ENCODE measurements around the gene FUCA2. TPM values are rescaled to one million over a fixed set of nuclear protein-coding genes. Genes with fewer than 3 reads are reported as not detected.

Gene FUCA2
- total and polyA plus RNA-seq, 11 donors: 18.0 to 68.6 (median 34.8) TPM

DNA sequence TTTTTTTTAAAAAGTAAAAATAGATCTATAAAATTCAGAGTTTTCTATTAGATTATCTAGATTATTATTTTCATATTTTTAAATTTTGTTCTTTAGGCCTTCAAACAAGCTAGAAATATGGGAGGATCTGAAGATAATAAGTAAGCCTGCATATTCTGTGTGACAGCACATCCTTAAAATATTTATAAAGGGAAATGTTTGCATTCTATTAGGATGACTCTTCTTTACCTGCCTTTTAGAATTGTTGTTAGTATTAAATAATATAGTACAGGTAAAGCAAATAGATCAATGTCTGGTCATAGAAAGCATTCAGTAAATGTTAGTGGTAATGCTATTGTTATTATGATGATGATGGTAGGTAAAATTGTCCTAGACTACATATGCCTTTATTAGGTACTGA lies 43.5 kb downstream of the FUCA2 start:
- intact Hi-C loops (cut with DNase I): no loop called here
- H3K27ac ChIP-seq: no peak overlapping the region
- no peaks in the 10 kb centered on the region for H3K27me3 ChIP-seq
- DNase-seq (no peak), ATAC-seq (no peak)
- H3K4me1 ChIP-seq: no peaks in the 10 kb centered on the region
- TF ChIP-seq CTCF (IDR thresholded peaks at IDR 0.05) (no peak), POLR2A (IDR thresholded peaks at IDR 0.05) (no peak)
- no peak overlapping the region for H3K4me3 ChIP-seq
- peaks cover 0 to 60% (median 23%) of the 10 kb centered on the region in 9 donors for H3K36me3 ChIP-seq
- H3K9me3 ChIP-seq: no peaks in the 10 kb centered on the region

DNA sequence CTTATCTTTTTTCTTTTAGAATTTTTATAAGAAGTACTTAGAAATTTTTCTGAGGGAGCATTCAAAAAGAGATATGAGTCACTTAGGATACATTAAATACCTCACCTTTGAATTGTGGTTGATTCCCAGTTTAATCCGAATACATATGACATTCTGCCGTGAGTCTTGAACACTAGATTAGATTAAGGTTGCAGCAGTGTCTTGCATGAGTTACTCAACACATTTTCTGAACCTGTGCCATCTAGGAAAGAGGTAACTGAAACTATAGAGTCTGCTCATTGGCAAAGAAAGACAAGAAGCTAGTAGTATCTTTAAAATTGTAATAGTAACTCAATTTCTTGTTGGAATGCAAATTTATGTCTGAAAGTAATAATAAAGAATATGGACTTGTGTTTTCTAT lies 46.0 kb downstream of the FUCA2 start:
- H3K9me3 ChIP-seq: no peaks in the 10 kb centered on the region
- no peak for TF ChIP-seq CTCF (IDR thresholded peaks at IDR 0.05)
- WGBS, 4 donors: 59 to 65% (median 63%) methylated on average over 2 of the region's 2 CpGs
- H3K27me3 ChIP-seq: no peaks in the 10 kb centered on the region
- peaks cover 0 to 61% (median 26%) of the 10 kb centered on the region in 9 donors for H3K36me3 ChIP-seq
- DNase-seq (no peak), ATAC-seq (no peak)
- H3K4me1 ChIP-seq: no peaks in the 10 kb centered on the region
- H3K4me3 ChIP-seq: no peak overlapping the region
- H3K27ac ChIP-seq: no peak overlapping the region
- intact Hi-C loops (cut with DNase I): no loop called here

DNA sequence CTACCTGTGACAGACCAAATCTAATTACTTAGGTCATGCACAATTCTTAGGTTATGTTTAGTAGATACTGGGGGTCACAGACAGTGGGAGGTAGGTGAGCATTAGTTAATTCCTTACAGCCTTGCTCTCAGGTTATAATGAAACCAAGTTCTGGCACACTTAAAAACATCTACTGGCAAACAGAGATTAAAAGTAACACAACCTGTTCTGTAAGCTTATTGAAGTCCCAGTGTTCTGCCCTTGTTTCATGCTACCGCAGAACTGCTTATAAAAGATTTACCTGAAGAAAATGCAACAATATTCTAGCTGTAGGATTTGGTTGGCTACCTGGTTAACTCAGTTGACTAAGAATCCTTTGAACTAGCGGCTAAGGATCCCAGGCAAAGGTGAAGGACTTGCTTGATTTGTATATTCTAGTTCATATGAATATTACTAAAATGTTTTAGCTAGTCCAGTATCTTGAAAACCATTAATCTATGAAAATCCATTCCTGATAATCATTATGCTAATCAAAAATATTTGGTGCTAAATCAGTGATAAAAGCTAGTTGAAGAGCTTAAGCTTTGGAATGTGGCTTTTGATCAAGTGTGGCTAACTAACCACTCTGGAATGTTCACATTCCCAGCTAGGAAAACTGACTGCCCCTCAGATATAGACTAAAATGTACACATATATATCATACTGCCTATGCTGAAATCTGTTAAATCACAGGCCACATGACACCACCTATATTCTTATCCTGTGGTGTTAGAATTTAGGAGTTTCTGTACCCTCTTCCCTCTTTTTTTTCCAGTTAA lies 53.8 kb downstream of the FUCA2 start:
- DNase-seq (no peak), ATAC-seq (no peak)
- Histone ChIP-seq H3K27ac (no peak overlapping the region), H3K4me1 (peaks cover 0 to 6% (median 0%) of the 10 kb centered on the region in 12 donors), H3K27me3 (no peaks in the 10 kb centered on the region), H3K36me3 (peaks cover 0 to 49% (median 23%) of the 10 kb centered on the region in 9 donors), H3K4me3 (no peak overlapping the region), H3K9me3 (no peaks in the 10 kb centered on the region)
- TF ChIP-seq CTCF (IDR thresholded peaks at IDR 0.05): no peak
- no peak for TF ChIP-seq POLR2A (IDR thresholded peaks at IDR 0.05)
- 93 to 99% (median 95%) methylated on average over 2 of the region's 2 CpGs for WGBS, 4 donors
- intact Hi-C loops (cut with DNase I): no loop called here

DNA sequence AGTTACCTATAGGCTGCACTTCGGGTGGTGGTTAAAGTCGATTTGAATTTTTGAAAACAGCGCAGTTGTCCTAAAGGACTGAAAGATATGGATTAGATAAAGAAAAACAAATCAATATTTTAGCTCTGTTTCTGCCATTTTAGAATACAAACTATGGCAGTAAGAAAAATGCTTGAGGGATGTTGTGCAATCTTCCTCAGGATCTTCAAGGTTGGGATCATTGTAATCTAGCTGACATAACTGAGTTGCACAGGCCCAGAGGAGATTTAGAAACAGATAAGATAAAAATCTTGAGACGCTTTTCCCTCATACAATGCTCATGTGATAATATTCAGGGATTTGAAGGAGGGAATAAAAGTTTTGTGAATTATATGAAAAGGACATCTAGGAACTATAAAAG lies 60.0 kb downstream of the FUCA2 start:
- H3K4me1 ChIP-seq: peaks cover 3 to 24% (median 18%) of the 10 kb centered on the region in 12 donors
- TF ChIP-seq POLR2A (IDR thresholded peaks at IDR 0.05) (no peak), CTCF (IDR thresholded peaks at IDR 0.05) (no peak)
- intact Hi-C loops (cut with DNase I): no loop called here

More for the DNA sequence above, 60.0 kb downstream of the FUCA2 start:
- DNase-seq: no peak
- ATAC-seq: no peak
- peaks cover 0 to 14% (median 0%) of the 10 kb centered on the region in 9 donors for H3K36me3 ChIP-seq
- no peaks in the 10 kb centered on the region for H3K27me3 ChIP-seq
- WGBS, 4 donors: 38 to 46% (median 42%) methylated on average over 4 of the region's 4 CpGs
- peak overlapping the region; percentile 32 to 84 (median 72) for H3K4me3 ChIP-seq
- no peaks in the 10 kb centered on the region for H3K9me3 ChIP-seq
- H3K27ac ChIP-seq: peak overlapping the region in 4 of 12 donors; percentile 73 to 82 (median 78)
